ENCODE results near the gene PCDHGA10.
"Not testable (repeated sequence)": the region's sequence is repeated elsewhere in the genome, so short reads cannot be mapped to it uniquely, and the experiment has no call there.

The PCDHGA10 gene

DNA sequence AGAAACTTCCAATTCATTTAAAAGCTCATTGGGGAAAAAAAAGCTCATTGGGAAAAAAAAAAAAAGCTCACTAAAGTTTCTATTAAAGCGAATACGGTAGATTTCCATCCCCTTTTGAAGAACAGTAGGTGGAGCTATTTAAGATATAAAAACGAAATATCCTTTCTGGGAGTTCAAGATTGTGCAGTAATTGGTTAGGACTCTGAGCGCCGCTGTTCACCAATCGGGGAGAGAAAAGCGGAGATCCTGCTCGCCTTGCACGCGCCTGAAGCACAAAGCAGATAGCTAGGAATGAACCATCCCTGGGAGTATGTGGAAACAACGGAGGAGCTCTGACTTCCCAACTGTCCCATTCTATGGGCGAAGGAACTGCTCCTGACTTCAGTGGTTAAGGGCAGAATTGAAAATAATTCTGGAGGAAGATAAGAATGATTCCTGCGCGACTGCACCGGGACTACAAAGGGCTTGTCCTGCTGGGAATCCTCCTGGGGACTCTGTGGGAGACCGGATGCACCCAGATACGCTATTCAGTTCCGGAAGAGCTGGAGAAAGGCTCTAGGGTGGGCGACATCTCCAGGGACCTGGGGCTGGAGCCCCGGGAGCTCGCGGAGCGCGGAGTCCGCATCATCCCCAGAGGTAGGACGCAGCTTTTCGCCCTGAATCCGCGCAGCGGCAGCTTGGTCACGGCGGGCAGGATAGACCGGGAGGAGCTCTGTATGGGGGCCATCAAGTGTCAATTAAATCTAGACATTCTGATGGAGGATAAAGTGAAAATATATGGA is 17.7 kb downstream of the PCDHGA10 start, which contains the start of gene PCDHGA12:
Gene PCDHGA12 (plus strand): TSS at position 176 of the 782 bp plus-strand sequence. CDS start 253 bp downstream, at position 429.
- H3K27me3 ChIP-seq (ENCODE audit: insufficient read depth, low read length, poor library complexity) = no peaks in the 10 kb centered on the region
- H3K36me3 ChIP-seq (ENCODE audit: control insufficient read depth, insufficient read depth, low read length) = no peaks in the 10 kb centered on the region
- H3K56ac ChIP-seq (ENCODE audit: low read length) = no peak within 1 kb of the TSS
- H2AK5ac ChIP-seq (ENCODE audit: low read length) = no peak within 1 kb of the TSS
- H3K79me1 ChIP-seq (ENCODE audit: low read length) = no peaks in the 10 kb centered on the region
- H4K8ac ChIP-seq (ENCODE audit: low read depth, low read length) = no peak within 1 kb of the TSS
- no peaks in the 10 kb centered on the region for H3K4me1 ChIP-seq (ENCODE audit: control insufficient read depth, low read depth, low read length)
- DNase-seq = no peak
- H3K23ac ChIP-seq (ENCODE audit: low read length) = no peak within 1 kb of the TSS
- no CpG with 5 or more reads among the region's 33 CpGs for WGBS (ENCODE audit: extremely low coverage, insufficient coverage, low lambda C conversion rate)
- H3K18ac ChIP-seq (ENCODE audit: low read length) = no peak within 1 kb of the TSS
- H3K79me2 ChIP-seq (ENCODE audit: control insufficient read depth, insufficient read depth, low read length) = no peaks in the 10 kb centered on the region
- H2BK5ac ChIP-seq (ENCODE audit: low read length) = no peak within 1 kb of the TSS
- H2BK15ac ChIP-seq (replicated peaks; ENCODE audit: low read depth) = no peak within 1 kb of the TSS
- no peak within 1 kb of the TSS for H3K4me2 ChIP-seq (ENCODE audit: low read length)
- H3K4ac ChIP-seq (ENCODE audit: low read depth, low read length) = no peak within 1 kb of the TSS
- no peak within 1 kb of the TSS for H3K9ac ChIP-seq (ENCODE audit: low read length)
- H3K4me3 ChIP-seq (ENCODE audit: low read length) = no peak within 1 kb of the TSS
- no peak within 1 kb of the TSS for H4K5ac ChIP-seq (ENCODE audit: low read length)
- H2BK120ac ChIP-seq (ENCODE audit: low read depth, low read length) = no peak within 1 kb of the TSS
- no peak within 1 kb of the TSS for H3K27ac ChIP-seq (ENCODE audit: low read depth, low read length)

DNA sequence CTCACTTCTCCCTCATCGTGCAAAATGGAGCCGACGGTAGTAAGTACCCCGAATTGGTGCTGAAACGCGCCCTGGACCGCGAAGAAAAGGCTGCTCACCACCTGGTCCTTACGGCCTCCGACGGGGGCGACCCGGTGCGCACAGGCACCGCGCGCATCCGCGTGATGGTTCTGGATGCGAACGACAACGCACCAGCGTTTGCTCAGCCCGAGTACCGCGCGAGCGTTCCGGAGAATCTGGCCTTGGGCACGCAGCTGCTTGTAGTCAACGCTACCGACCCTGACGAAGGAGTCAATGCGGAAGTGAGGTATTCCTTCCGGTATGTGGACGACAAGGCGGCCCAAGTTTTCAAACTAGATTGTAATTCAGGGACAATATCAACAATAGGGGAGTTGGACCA is 18.5 kb downstream of the PCDHGA10 start:
- H3K4ac ChIP-seq (ENCODE audit: low read depth, low read length) = no peak overlapping the region
- no CpG with 5 or more reads among the region's 37 CpGs for WGBS (ENCODE audit: extremely low coverage, insufficient coverage, low lambda C conversion rate)
- no peaks in the 10 kb centered on the region for H3K79me1 ChIP-seq (ENCODE audit: low read length)
- no peaks in the 10 kb centered on the region for H3K79me2 ChIP-seq (ENCODE audit: control insufficient read depth, insufficient read depth, low read length)
- no peak overlapping the region for H4K8ac ChIP-seq (ENCODE audit: low read depth, low read length)
- H2BK15ac ChIP-seq (replicated peaks; ENCODE audit: low read depth) = no peak overlapping the region
- H3K27me3 ChIP-seq (ENCODE audit: insufficient read depth, low read length, poor library complexity) = no peaks in the 10 kb centered on the region
- H3K9ac ChIP-seq (ENCODE audit: low read length) = no peak overlapping the region
- no peak overlapping the region for H4K5ac ChIP-seq (ENCODE audit: low read length)
- no peaks in the 10 kb centered on the region for H3K4me1 ChIP-seq (ENCODE audit: control insufficient read depth, low read depth, low read length)
- H2BK120ac ChIP-seq (ENCODE audit: low read depth, low read length) = no peak overlapping the region
- H3K23ac ChIP-seq (ENCODE audit: low read length) = no peak overlapping the region
- no peak overlapping the region for H3K4me3 ChIP-seq (ENCODE audit: low read length)
- H2AK5ac ChIP-seq (ENCODE audit: low read length) = no peak overlapping the region
- no peaks in the 10 kb centered on the region for H3K36me3 ChIP-seq (ENCODE audit: control insufficient read depth, insufficient read depth, low read length)
- DNase-seq = no peak
- no peak overlapping the region for H2BK5ac ChIP-seq (ENCODE audit: low read length)
- no peak overlapping the region for H3K56ac ChIP-seq (ENCODE audit: low read length)
- H3K27ac ChIP-seq (ENCODE audit: low read depth, low read length) = no peak overlapping the region
- no peak overlapping the region for H3K18ac ChIP-seq (ENCODE audit: low read length)
- H3K4me2 ChIP-seq (ENCODE audit: low read length) = no peak overlapping the region

DNA sequence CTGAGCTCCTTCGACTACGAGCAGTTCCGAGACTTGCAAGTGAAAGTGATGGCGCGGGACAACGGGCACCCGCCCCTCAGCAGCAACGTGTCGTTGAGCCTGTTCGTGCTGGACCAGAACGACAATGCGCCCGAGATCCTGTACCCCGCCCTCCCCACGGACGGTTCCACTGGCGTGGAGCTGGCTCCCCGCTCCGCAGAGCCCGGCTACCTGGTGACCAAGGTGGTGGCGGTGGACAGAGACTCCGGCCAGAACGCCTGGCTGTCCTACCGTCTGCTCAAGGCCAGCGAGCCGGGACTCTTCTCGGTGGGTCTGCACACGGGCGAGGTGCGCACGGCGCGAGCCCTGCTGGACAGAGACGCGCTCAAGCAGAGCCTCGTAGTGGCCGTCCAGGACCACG is 19.5 kb downstream of the PCDHGA10 start:
- H3K9ac ChIP-seq (ENCODE audit: low read length); H3K4me2 ChIP-seq (ENCODE audit: low read length); H3K36me3 ChIP-seq (ENCODE audit: control insufficient read depth, insufficient read depth, low read length); H2BK120ac ChIP-seq (ENCODE audit: low read depth, low read length); H4K8ac ChIP-seq (ENCODE audit: low read depth, low read length); H3K27me3 ChIP-seq (ENCODE audit: insufficient read depth, low read length, poor library complexity); H3K79me1 ChIP-seq (ENCODE audit: low read length); H3K23ac ChIP-seq (ENCODE audit: low read length); H3K27ac ChIP-seq (ENCODE audit: low read depth, low read length); H3K79me2 ChIP-seq (ENCODE audit: control insufficient read depth, insufficient read depth, low read length); H2AK5ac ChIP-seq (ENCODE audit: low read length); H3K18ac ChIP-seq (ENCODE audit: low read length); H3K4me3 ChIP-seq (ENCODE audit: low read length); H2BK15ac ChIP-seq (replicated peaks; ENCODE audit: low read depth); H3K4me1 ChIP-seq (ENCODE audit: control insufficient read depth, low read depth, low read length); DNase-seq; H4K5ac ChIP-seq (ENCODE audit: low read length); H3K56ac ChIP-seq (ENCODE audit: low read length); H2BK5ac ChIP-seq (ENCODE audit: low read length); H3K4ac ChIP-seq (ENCODE audit: low read depth, low read length): not testable (repeated sequence)
- no CpG with 5 or more reads among the region's 38 CpGs for WGBS (ENCODE audit: extremely low coverage, insufficient coverage, low lambda C conversion rate)

DNA sequence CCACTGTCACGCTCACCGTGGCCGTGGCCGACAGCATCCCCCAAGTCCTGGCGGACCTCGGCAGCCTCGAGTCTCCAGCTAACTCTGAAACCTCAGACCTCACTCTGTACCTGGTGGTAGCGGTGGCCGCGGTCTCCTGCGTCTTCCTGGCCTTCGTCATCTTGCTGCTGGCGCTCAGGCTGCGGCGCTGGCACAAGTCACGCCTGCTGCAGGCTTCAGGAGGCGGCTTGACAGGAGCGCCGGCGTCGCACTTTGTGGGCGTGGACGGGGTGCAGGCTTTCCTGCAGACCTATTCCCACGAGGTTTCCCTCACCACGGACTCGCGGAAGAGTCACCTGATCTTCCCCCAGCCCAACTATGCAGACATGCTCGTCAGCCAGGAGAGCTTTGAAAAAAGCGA is 19.9 kb downstream of the PCDHGA10 start:
- not testable (repeated sequence) for H3K27me3 ChIP-seq (ENCODE audit: insufficient read depth, low read length, poor library complexity); H2BK5ac ChIP-seq (ENCODE audit: low read length); DNase-seq; H2BK120ac ChIP-seq (ENCODE audit: low read depth, low read length); H3K18ac ChIP-seq (ENCODE audit: low read length); H3K4me2 ChIP-seq (ENCODE audit: low read length); H3K23ac ChIP-seq (ENCODE audit: low read length); H2AK5ac ChIP-seq (ENCODE audit: low read length); H3K56ac ChIP-seq (ENCODE audit: low read length); H2BK15ac ChIP-seq (replicated peaks; ENCODE audit: low read depth); H3K9ac ChIP-seq (ENCODE audit: low read length); H3K36me3 ChIP-seq (ENCODE audit: control insufficient read depth, insufficient read depth, low read length); H3K4ac ChIP-seq (ENCODE audit: low read depth, low read length); H3K4me1 ChIP-seq (ENCODE audit: control insufficient read depth, low read depth, low read length); H3K27ac ChIP-seq (ENCODE audit: low read depth, low read length); H4K8ac ChIP-seq (ENCODE audit: low read depth, low read length); H4K5ac ChIP-seq (ENCODE audit: low read length); H3K79me2 ChIP-seq (ENCODE audit: control insufficient read depth, insufficient read depth, low read length); H3K79me1 ChIP-seq (ENCODE audit: low read length); H3K4me3 ChIP-seq (ENCODE audit: low read length)
- WGBS (ENCODE audit: extremely low coverage, insufficient coverage, low lambda C conversion rate) = no CpG with 5 or more reads among the region's 29 CpGs

DNA sequence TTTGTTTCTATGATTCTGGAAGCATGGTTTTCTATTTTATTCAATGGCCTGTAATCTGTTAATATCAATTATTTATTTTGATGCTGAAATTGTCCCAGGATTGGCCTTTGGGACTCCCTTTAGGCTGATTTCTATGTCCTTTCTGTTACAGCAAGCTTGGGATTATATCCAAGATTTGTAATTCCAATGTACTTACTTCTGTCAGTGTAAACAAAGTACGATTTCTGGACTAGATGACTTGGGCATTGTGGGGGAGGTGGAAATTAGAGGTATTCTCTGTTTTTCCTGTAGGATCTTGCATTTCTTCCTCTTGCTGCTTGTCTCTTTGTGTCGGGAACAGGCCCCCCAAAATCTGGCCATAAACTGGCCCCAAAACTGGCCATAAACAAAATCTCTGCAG is 21.2 kb downstream of the PCDHGA10 start:
- H3K4me1 ChIP-seq (ENCODE audit: control insufficient read depth, low read depth, low read length) = no peaks in the 10 kb centered on the region
- no peak overlapping the region for H4K5ac ChIP-seq (ENCODE audit: low read length)
- H2BK5ac ChIP-seq (ENCODE audit: low read length) = no peak overlapping the region
- no peak overlapping the region for H4K8ac ChIP-seq (ENCODE audit: low read depth, low read length)
- H2AK5ac ChIP-seq (ENCODE audit: low read length) = no peak overlapping the region
- H3K4me2 ChIP-seq (ENCODE audit: low read length) = no peak overlapping the region
- no peak overlapping the region for H3K9ac ChIP-seq (ENCODE audit: low read length)
- H3K79me1 ChIP-seq (ENCODE audit: low read length) = no peaks in the 10 kb centered on the region
- H3K18ac ChIP-seq (ENCODE audit: low read length) = no peak overlapping the region
- no peak overlapping the region for H3K27ac ChIP-seq (ENCODE audit: low read depth, low read length)
- H3K56ac ChIP-seq (ENCODE audit: low read length) = no peak overlapping the region
- no peak overlapping the region for H2BK15ac ChIP-seq (replicated peaks; ENCODE audit: low read depth)
- H3K23ac ChIP-seq (ENCODE audit: low read length) = no peak overlapping the region
- no peaks in the 10 kb centered on the region for H3K36me3 ChIP-seq (ENCODE audit: control insufficient read depth, insufficient read depth, low read length)
- DNase-seq = no peak
- H2BK120ac ChIP-seq (ENCODE audit: low read depth, low read length) = no peak overlapping the region
- no peak overlapping the region for H3K4me3 ChIP-seq (ENCODE audit: low read length)
- no CpG with 5 or more reads among the region's 2 CpGs for whole genome bisulfite sequencing (ENCODE audit: extremely low coverage, insufficient coverage, low lambda C conversion rate)
- H3K79me2 ChIP-seq (ENCODE audit: control insufficient read depth, insufficient read depth, low read length) = no peaks in the 10 kb centered on the region
- H3K4ac ChIP-seq (ENCODE audit: low read depth, low read length) = no peak overlapping the region
- no peaks in the 10 kb centered on the region for H3K27me3 ChIP-seq (ENCODE audit: insufficient read depth, low read length, poor library complexity)

DNA sequence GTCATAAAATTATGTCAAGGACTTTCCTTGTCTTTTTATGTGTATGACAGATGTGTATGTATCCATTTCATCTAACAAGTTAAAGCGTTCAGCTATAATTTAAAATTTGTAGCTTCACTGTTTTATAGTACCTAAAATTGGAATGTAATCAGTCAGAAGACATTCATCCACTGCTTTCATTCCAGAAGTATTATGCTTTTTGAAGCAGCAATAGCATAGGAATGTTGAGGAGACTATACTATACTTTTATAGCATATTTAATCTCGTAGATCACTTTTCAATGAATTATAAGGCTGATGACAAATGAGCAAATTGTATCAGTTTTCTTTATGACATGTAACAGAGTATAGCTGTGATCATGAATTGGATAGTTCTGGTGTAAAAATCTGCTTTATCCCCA is 24.4 kb downstream of the PCDHGA10 start:
- Histone ChIP-seq H3K79me2 (ENCODE audit: control insufficient read depth, insufficient read depth, low read length) (no peaks in the 10 kb centered on the region), H3K36me3 (ENCODE audit: control insufficient read depth, insufficient read depth, low read length) (no peaks in the 10 kb centered on the region), H2BK5ac (ENCODE audit: low read length) (no peak overlapping the region), H3K4me1 (ENCODE audit: control insufficient read depth, low read depth, low read length) (no peaks in the 10 kb centered on the region), H2BK15ac (replicated peaks; ENCODE audit: low read depth) (no peak overlapping the region), H2AK5ac (ENCODE audit: low read length) (no peak overlapping the region), H2BK120ac (ENCODE audit: low read depth, low read length) (no peak overlapping the region), H3K18ac (ENCODE audit: low read length) (no peak overlapping the region), H3K79me1 (ENCODE audit: low read length) (no peaks in the 10 kb centered on the region), H3K23ac (ENCODE audit: low read length) (no peak overlapping the region), H3K4me2 (ENCODE audit: low read length) (no peak overlapping the region), H3K27me3 (ENCODE audit: insufficient read depth, low read length, poor library complexity) (no peaks in the 10 kb centered on the region), H3K4ac (ENCODE audit: low read depth, low read length) (no peak overlapping the region), H3K56ac (ENCODE audit: low read length) (no peak overlapping the region), H4K8ac (ENCODE audit: low read depth, low read length) (no peak overlapping the region), H4K5ac (ENCODE audit: low read length) (no peak overlapping the region), H3K27ac (ENCODE audit: low read depth, low read length) (no peak overlapping the region), H3K9ac (ENCODE audit: low read length) (no peak overlapping the region), H3K4me3 (ENCODE audit: low read length) (no peak overlapping the region)
- no peak for DNase-seq
- WGBS (ENCODE audit: extremely low coverage, insufficient coverage, low lambda C conversion rate) = no CpG with 5 or more reads among the region's 2 CpGs

Measured in mesendoderm (in vitro differentiated cells).